ENCODE results near the gene RCBTB1.
A peak's percentile ranks its signal among the peaks of the same experiment; 100 is the strongest.

The RCBTB1 gene

GRCh38 chr13:49627831-49628652 is 42.7 kb upstream of the RCBTB1 start, which contains the start of gene ARL11:
TSS of gene ARL11 (plus strand) at chr13:49628507. CDS start at chr13:49630448, 1,941 bp downstream.
- H3K9me3 ChIP-seq (ENCODE audit: insufficient read depth, low read length) = no peaks in the 10 kb centered on the region
- peak within 1 kb of the TSS; percentile 74 for H3K27ac ChIP-seq (ENCODE audit: low read depth, low read length)
- peaks cover 36% of the 10 kb centered on the region for H3K79me2 ChIP-seq (ENCODE audit: insufficient read depth, low read length)
- H4K20me1 ChIP-seq (ENCODE audit: low read depth, low read length) = no peaks in the 10 kb centered on the region
- no peaks in the 10 kb centered on the region; the same call in 1 of the 2 replicates for H3F3A ChIP-seq (ENCODE audit: insufficient read depth)
- H3K27me3 ChIP-seq (ENCODE audit: low read length) = no peaks in the 10 kb centered on the region
- peak within 1 kb of the TSS; percentile 70 for H3K4me2 ChIP-seq (ENCODE audit: low read depth, low read length, poor library complexity, severe bottlenecking)
- no peaks in the 10 kb centered on the region for H3K9me2 ChIP-seq (replicated peaks; ENCODE audit: insufficient read depth, low read length)
- TF ChIP-seq, protein P1, sequence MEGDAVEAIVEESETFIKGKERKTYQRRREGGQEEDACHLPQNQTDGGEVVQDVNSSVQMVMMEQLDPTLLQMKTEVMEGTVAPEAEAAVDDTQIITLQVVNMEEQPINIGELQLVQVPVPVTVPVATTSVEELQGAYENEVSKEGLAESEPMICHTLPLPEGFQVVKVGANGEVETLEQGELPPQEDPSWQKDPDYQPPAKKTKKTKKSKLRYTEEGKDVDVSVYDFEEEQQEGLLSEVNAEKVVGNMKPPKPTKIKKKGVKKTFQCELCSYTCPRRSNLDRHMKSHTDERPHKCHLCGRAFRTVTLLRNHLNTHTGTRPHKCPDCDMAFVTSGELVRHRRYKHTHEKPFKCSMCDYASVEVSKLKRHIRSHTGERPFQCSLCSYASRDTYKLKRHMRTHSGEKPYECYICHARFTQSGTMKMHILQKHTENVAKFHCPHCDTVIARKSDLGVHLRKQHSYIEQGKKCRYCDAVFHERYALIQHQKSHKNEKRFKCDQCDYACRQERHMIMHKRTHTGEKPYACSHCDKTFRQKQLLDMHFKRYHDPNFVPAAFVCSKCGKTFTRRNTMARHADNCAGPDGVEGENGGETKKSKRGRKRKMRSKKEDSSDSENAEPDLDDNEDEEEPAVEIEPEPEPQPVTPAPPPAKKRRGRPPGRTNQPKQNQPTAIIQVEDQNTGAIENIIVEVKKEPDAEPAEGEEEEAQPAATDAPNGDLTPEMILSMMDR (IDR thresholded peaks at IDR 0.05; ENCODE audit: insufficient read depth, low read length, poor library complexity, severe bottlenecking) = no peak
- no peak for TF ChIP-seq EZH2phosphoT487 (conservative IDR thresholded peaks at IDR 0.05; ENCODE audit: low read length)
- H3K4me3 ChIP-seq (ENCODE audit: insufficient read depth, low read length, poor library complexity, severe bottlenecking) = peak within 1 kb of the TSS; percentile 81
- H3K9ac ChIP-seq (ENCODE audit: low read length) = peak within 1 kb of the TSS; percentile 76
- no peaks in the 10 kb centered on the region for H3K36me3 ChIP-seq (ENCODE audit: low read length)
- H2AFZ ChIP-seq (ENCODE audit: low read depth, low read length, severe bottlenecking) = peak within 1 kb of the TSS; percentile 44

- H3K36me3 ChIP-seq (ENCODE audit: low read length) = no peaks in the 10 kb centered on the region
- H4K20me1 ChIP-seq (ENCODE audit: low read depth, low read length) = no peaks in the 10 kb centered on the region
- H3K27me3 ChIP-seq (ENCODE audit: low read length) = no peaks in the 10 kb centered on the region
- no peak for TF ChIP-seq EZH2phosphoT487 (conservative IDR thresholded peaks at IDR 0.05; ENCODE audit: low read length)
- TF ChIP-seq, protein P1 (IDR thresholded peaks at IDR 0.05; ENCODE audit: insufficient read depth, low read length, poor library complexity, severe bottlenecking) = no peak
- no peak overlapping the region for H3K4me3 ChIP-seq (ENCODE audit: insufficient read depth, low read length, poor library complexity, severe bottlenecking)
- no peak overlapping the region for H2AFZ ChIP-seq (ENCODE audit: low read depth, low read length, severe bottlenecking)
- no peak overlapping the region for H3K4me2 ChIP-seq (ENCODE audit: low read depth, low read length, poor library complexity, severe bottlenecking)
- H3F3A ChIP-seq (ENCODE audit: insufficient read depth) = no peaks in the 10 kb centered on the region; the same call in 1 of the 2 replicates
- H3K27ac ChIP-seq (ENCODE audit: low read depth, low read length) = 0 out of 2 replicates have a peak overlapping the region, but pooled peaks have one; percentile 33
- H3K9me2 ChIP-seq (replicated peaks; ENCODE audit: insufficient read depth, low read length) = no peaks in the 10 kb centered on the region
- H3K9me3 ChIP-seq (ENCODE audit: insufficient read depth, low read length) = no peaks in the 10 kb centered on the region
- H3K79me2 ChIP-seq (ENCODE audit: insufficient read depth, low read length) = peaks cover 22% of the 10 kb centered on the region
- no peak overlapping the region for H3K9ac ChIP-seq (ENCODE audit: low read length)
These were observed 40.2 kb upstream of the RCBTB1 start for GRCh38 chr13:49625392-49626079.

DNA sequence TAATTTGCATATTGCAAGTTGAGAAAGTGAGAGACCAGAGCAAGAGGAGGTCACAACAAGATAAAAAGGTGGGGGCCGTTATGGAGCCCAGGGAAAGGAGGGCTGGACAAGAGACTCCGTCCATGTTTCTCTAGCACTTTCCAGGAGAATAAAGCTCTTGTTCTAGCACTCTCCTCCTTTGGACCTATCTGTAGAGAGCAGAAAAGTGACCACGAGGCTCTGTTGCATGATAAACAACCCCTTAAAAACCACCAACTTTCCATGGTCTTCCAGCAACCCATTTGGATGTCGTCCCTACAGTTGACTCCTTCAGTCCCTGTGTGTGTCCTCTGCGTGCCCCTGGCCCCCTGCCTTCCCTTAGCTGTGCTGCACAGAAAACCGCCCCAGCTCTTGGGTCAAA is 38.9 kb upstream of the RCBTB1 start:
- no peak overlapping the region for H3K4me2 ChIP-seq (ENCODE audit: low read depth, low read length, poor library complexity, severe bottlenecking)
- no peak overlapping the region for H3K9ac ChIP-seq (ENCODE audit: low read length)
- H3F3A ChIP-seq (ENCODE audit: insufficient read depth) = no peaks in the 10 kb centered on the region; the same call in 1 of the 2 replicates
- peaks cover 9% of the 10 kb centered on the region for H3K79me2 ChIP-seq (ENCODE audit: insufficient read depth, low read length)
- no peaks in the 10 kb centered on the region for H3K27me3 ChIP-seq (ENCODE audit: low read length)
- TF ChIP-seq EZH2phosphoT487 (conservative IDR thresholded peaks at IDR 0.05; ENCODE audit: low read length) = no peak
- TF ChIP-seq, protein P1 (IDR thresholded peaks at IDR 0.05; ENCODE audit: insufficient read depth, low read length, poor library complexity, severe bottlenecking) = no peak
- no peaks in the 10 kb centered on the region for H3K9me2 ChIP-seq (replicated peaks; ENCODE audit: insufficient read depth, low read length)
- no peaks in the 10 kb centered on the region for H3K9me3 ChIP-seq (ENCODE audit: insufficient read depth, low read length)
- H3K4me3 ChIP-seq (ENCODE audit: insufficient read depth, low read length, poor library complexity, severe bottlenecking) = no peak overlapping the region
- no peaks in the 10 kb centered on the region for H4K20me1 ChIP-seq (ENCODE audit: low read depth, low read length)
- peak overlapping the region; percentile 26 for H3K27ac ChIP-seq (ENCODE audit: low read depth, low read length)
- peak overlapping the region; percentile 30 for H2AFZ ChIP-seq (ENCODE audit: low read depth, low read length, severe bottlenecking)
- H3K36me3 ChIP-seq (ENCODE audit: low read length) = no peaks in the 10 kb centered on the region
